WERI-Rb-1 (cell line): ENCODE results near the gene PCSK5.

ENCODE experiments used
- DNase-seq: peaks from one replicate; pipeline ENCODE4 v3.0.0-alpha.2; 2020
- H3K27ac ChIP-seq: fragments of 250-450 bp; sonication (Bioruptor Pico); 2 replicates; pipeline ENCODE4 v1.5.1; 2020; ENCODE audit warnings: mild to moderate bottlenecking, moderate library complexity
- H3K27me3 ChIP-seq: fragments of 250-450 bp; sonication (Bioruptor Pico); 2 replicates; pipeline ENCODE4 v1.5.1; 2021; ENCODE audit warnings: mild to moderate bottlenecking, low read depth, moderate library complexity; ENCODE audit not compliant: insufficient read depth, severe bottlenecking
- H3K36me3 ChIP-seq: fragments of 250-450 bp; sonication (Bioruptor Pico); 2 replicates; pipeline ENCODE4 v1.5.1; 2020; ENCODE audit warnings: mild to moderate bottlenecking, moderate library complexity
- H3K4me3 ChIP-seq: 2 replicates; pipeline ENCODE4 v1.5.1; 2011; ENCODE audit warnings: low read depth, mild to moderate bottlenecking, control low read depth, low read length
- H3K9me3 ChIP-seq: fragments of 250-450 bp; sonication (Bioruptor Pico); 2 replicates; pipeline ENCODE4 v1.5.1; 2021; ENCODE audit warnings: mild to moderate bottlenecking, moderate library complexity; ENCODE audit not compliant: severe bottlenecking
- TF ChIP-seq, protein P1 (sequence below): IDR thresholded peaks from 2 replicates; pipeline ENCODE4 v1.5.1; 2011; ENCODE audit warnings: low read depth, mild to moderate bottlenecking, control low read depth, inconsistent platforms, low read length

The PCSK5 gene

GRCh38 chr9:76150013-76150412 lies 259.5 kb downstream of the PCSK5 start:
- no peak for DNase-seq
- no peaks in the 10 kb centered on the region for H3K9me3 ChIP-seq
- no peak overlapping the region for H3K4me3 ChIP-seq
- H3K36me3 ChIP-seq = no peaks in the 10 kb centered on the region
- TF ChIP-seq, protein P1, sequence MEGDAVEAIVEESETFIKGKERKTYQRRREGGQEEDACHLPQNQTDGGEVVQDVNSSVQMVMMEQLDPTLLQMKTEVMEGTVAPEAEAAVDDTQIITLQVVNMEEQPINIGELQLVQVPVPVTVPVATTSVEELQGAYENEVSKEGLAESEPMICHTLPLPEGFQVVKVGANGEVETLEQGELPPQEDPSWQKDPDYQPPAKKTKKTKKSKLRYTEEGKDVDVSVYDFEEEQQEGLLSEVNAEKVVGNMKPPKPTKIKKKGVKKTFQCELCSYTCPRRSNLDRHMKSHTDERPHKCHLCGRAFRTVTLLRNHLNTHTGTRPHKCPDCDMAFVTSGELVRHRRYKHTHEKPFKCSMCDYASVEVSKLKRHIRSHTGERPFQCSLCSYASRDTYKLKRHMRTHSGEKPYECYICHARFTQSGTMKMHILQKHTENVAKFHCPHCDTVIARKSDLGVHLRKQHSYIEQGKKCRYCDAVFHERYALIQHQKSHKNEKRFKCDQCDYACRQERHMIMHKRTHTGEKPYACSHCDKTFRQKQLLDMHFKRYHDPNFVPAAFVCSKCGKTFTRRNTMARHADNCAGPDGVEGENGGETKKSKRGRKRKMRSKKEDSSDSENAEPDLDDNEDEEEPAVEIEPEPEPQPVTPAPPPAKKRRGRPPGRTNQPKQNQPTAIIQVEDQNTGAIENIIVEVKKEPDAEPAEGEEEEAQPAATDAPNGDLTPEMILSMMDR = no peak
- H3K27me3 ChIP-seq = no peaks in the 10 kb centered on the region
- no peak overlapping the region for H3K27ac ChIP-seq

DNA sequence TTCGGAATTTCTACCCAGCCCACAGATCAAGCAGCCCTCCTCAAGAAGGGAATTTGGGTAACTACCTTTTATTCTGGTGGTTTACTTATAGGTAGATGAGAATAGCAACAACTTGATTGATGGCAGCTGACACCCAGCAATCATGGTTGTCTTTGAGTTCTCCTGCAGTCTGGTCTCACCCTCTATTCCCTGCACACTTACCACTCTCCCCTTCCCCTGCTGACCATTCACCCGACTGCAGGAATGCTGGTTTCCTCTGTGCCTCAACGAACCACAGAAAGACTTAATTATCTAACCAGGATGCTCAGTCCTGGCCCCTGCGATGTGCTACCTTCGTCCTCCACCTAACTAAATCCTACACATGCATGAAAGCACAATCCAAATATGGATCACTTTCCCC lies 260.8 kb downstream of the PCSK5 start:
- Histone ChIP-seq H3K27me3 (no peaks in the 10 kb centered on the region), H3K36me3 (no peaks in the 10 kb centered on the region), H3K9me3 (no peaks in the 10 kb centered on the region), H3K4me3 (no peak overlapping the region), H3K27ac (no peak overlapping the region)
- TF ChIP-seq, protein P1 = no peak
- DNase-seq = no peak

DNA sequence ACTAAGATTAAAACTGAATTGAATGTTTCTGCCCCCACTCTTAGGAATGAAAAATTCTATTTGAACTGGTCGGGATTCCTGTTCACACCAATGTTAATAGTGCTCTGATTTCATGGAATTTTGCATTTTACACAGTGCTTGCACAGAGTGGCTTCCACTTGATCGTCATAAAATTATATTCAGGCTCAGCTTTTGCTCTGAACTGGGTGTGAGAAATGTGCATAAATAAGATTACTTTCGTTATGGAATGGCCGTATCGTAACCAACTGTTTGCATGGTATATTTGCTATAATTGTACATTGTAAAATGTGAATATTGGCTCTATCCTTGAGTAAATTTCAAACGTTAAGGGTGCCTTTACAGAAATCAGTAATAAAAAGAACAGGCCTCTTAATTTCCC lies 262.9 kb downstream of the PCSK5 start:
- no peaks in the 10 kb centered on the region for H3K27me3 ChIP-seq
- DNase-seq = no peak
- H3K36me3 ChIP-seq = no peaks in the 10 kb centered on the region
- TF ChIP-seq, protein P1 = no peak
- H3K4me3 ChIP-seq = no peak overlapping the region
- H3K27ac ChIP-seq = no peak overlapping the region
- no peaks in the 10 kb centered on the region for H3K9me3 ChIP-seq

GRCh38 chr9:76153902-76154629 lies 263.6 kb downstream of the PCSK5 start:
- Histone ChIP-seq H3K9me3 (no peaks in the 10 kb centered on the region), H3K27ac (no peak overlapping the region), H3K27me3 (no peaks in the 10 kb centered on the region), H3K4me3 (no peak overlapping the region), H3K36me3 (no peaks in the 10 kb centered on the region)
- no peak for DNase-seq
- TF ChIP-seq, protein P1 = no peak

GRCh38 chr9:76155361-76155760 lies 264.9 kb downstream of the PCSK5 start:
- no peak for DNase-seq
- H3K9me3 ChIP-seq = no peaks in the 10 kb centered on the region
- H3K27ac ChIP-seq = no peak overlapping the region
- H3K4me3 ChIP-seq = no peak overlapping the region
- H3K36me3 ChIP-seq = no peaks in the 10 kb centered on the region
- no peaks in the 10 kb centered on the region for H3K27me3 ChIP-seq
- TF ChIP-seq, protein P1 = no peak

GRCh38 chr9:76158713-76159112 lies 268.2 kb downstream of the PCSK5 start:
- H3K27me3 ChIP-seq = no peaks in the 10 kb centered on the region
- H3K9me3 ChIP-seq = no peaks in the 10 kb centered on the region
- H3K27ac ChIP-seq = no peak overlapping the region
- TF ChIP-seq, protein P1 = no peak
- no peak for DNase-seq
- no peak overlapping the region for H3K4me3 ChIP-seq
- H3K36me3 ChIP-seq = no peaks in the 10 kb centered on the region
